ENCODE data around the gene INO80D. TPM values are rescaled to one million over a fixed set of nuclear protein-coding genes. Genes with fewer than 3 reads are reported as not detected.

Gene INO80D
- total and polyA plus RNA-seq, 2 of the 8 experiments (the other 6 are each of a cell fraction or from before 2014, with no cell fraction given) = 6.2 to 37.4 TPM

GRCh38 chr2:205988274-205988673, 97.7 kb downstream of the INO80D start:
- ChIA-PET POLR2A (ENCODE audit: partially characterized antibody) (interaction anchor here (1.2 to 1.3 kb wide), 2 partner anchors 131 to 172 kb away, joined by 3 to 5 read pairs; partner anchors contain the start of genes EEF1B2 and NDUFS1), CTCF (ENCODE audit: partially characterized antibody) (interaction anchor here (0.6 to 2.7 kb wide), 5 partner anchors 10 to 1812 kb away, joined by 3 to 8 read pairs (median 4); no protein-coding TSS in a partner anchor)
- H3K18ac ChIP-seq (ENCODE audit: extremely low read depth, low read length) = no peak overlapping the region
- no peak overlapping the region for H4K5ac ChIP-seq (ENCODE audit: insufficient read length, low read depth, low read length)
- no peak overlapping the region for H3K4ac ChIP-seq (replicated peaks; ENCODE audit: insufficient read length, low read depth, low read length)
- no peaks in the 10 kb centered on the region for H3K79me1 ChIP-seq (ENCODE audit: low read depth, low read length)
- no peak overlapping the region for H3K23ac ChIP-seq (ENCODE audit: insufficient read length)
- H3K27ac ChIP-seq (ENCODE audit: low read depth, low read length) = no peak overlapping the region
- H3K27me3 ChIP-seq (replicated peaks in 1 of 4; ENCODE audit: control insufficient read depth in 3 of 4, extremely low read depth in 1 of 4, insufficient read depth in 3 of 4, low read length in 3 of 4) = no peaks in the 10 kb centered on the region
- peaks cover 0 to 5% (median 0%) of the 10 kb centered on the region in 4 experiments; a peak in 1 of 8 replicates for H3K36me3 ChIP-seq (ENCODE audit: control insufficient read depth in 2 of 4, insufficient read depth in 4 of 4, low read length in 3 of 4)
- H2AK5ac ChIP-seq (ENCODE audit: low read depth, low read length) = no peak overlapping the region
- no peaks in the 10 kb centered on the region for H3K9me3 ChIP-seq (ENCODE audit: insufficient read depth in 2 of 2, low read depth in 1 of 2, low read length in 1 of 2)
- no peak overlapping the region for H2BK15ac ChIP-seq (ENCODE audit: low read length)
- no peak overlapping the region for H2BK5ac ChIP-seq (ENCODE audit: low read depth, low read length)
- TF ChIP-seq PHF8 (conservative IDR thresholded peaks at IDR 0.05; ENCODE audit: low read depth, low read length) (no peak), POLR2AphosphoS5 (IDR thresholded peaks at IDR 0.05; ENCODE audit: low read depth, low read length) (0 out of 2 replicates have a peak, but pooled peaks have one; percentile 27)
- no peaks in the 10 kb centered on the region for H3K4me1 ChIP-seq (replicated peaks in 1 of 4; ENCODE audit: control insufficient read depth in 3 of 4, insufficient read depth in 4 of 4, low read length in 3 of 4)
- no peak overlapping the region for H3K9ac ChIP-seq (replicated peaks in 1 of 4; ENCODE audit: extremely low read depth in 1 of 4, low read depth in 3 of 4, low read length in 3 of 4)
- no peak overlapping the region for H3K4me3 ChIP-seq (ENCODE audit: extremely low read depth in 1 of 4, insufficient read depth in 2 of 4, low read depth in 3 of 4, low read length in 4 of 4)
- no peak overlapping the region for H3K56ac ChIP-seq (replicated peaks; ENCODE audit: insufficient read length, low read depth, low read length)
- DNase-seq (ENCODE audit: low read depth in 1 of 2, low spot score in 2 of 2) (peak in 1 of 2 experiments; percentile 37), FAIRE-seq (no peak)
- H4K20me1 ChIP-seq (replicated peaks in 1 of 2; ENCODE audit: control insufficient read depth in 1 of 2, insufficient read depth in 2 of 2, low read length in 2 of 2) = no peaks in the 10 kb centered on the region
- H3K14ac ChIP-seq (ENCODE audit: insufficient read length) = no peak overlapping the region
- H3K4me2 ChIP-seq (ENCODE audit: insufficient read depth in 1 of 2, low read depth in 2 of 2, low read length in 2 of 2) = no peak overlapping the region
- no peaks in the 10 kb centered on the region for H3K23me2 ChIP-seq (ENCODE audit: low read depth, low read length)
- no peak overlapping the region for H2BK120ac ChIP-seq (replicated peaks; ENCODE audit: low read depth, low read length)
- no peak overlapping the region for H4K8ac ChIP-seq (ENCODE audit: extremely low read depth, insufficient read depth, low read length)
- H2BK20ac ChIP-seq (ENCODE audit: low read length) = no peak overlapping the region
- no peak overlapping the region for H4K91ac ChIP-seq (replicated peaks; ENCODE audit: insufficient read length, low read length)
- no peaks in the 10 kb centered on the region for H3K79me2 ChIP-seq (ENCODE audit: control insufficient read depth in 1 of 2, insufficient read depth in 2 of 2, low read length in 2 of 2)
- WGBS, 2 experiments (ENCODE audit: extremely low coverage in 1 of 2, insufficient coverage in 1 of 2, insufficient read length in 1 of 2, insufficient replicate concordance in 2 of 2, low coverage in 1 of 2, low lambda C conversion rate in 2 of 2, missing lambda C conversion rate in 1 of 2) = 87% methylated on average over 6 of the region's 6 CpGs; no CpG with 5 or more reads in 1 of the 2 experiments
- no peak overlapping the region for H2AFZ ChIP-seq (ENCODE audit: low read length)
- H2BK12ac ChIP-seq (ENCODE audit: low read depth, low read length) = no peak overlapping the region

Data from H1 (cell line).